Aorta (tissue), 5 donors: Measurements from ENCODE around the gene CACNB1. TPM values are rescaled to one million over a fixed set of nuclear protein-coding genes. Genes with fewer than 3 reads are reported as not detected.
"Not testable (repeated sequence)": the region's sequence is repeated elsewhere in the genome, so short reads cannot be mapped to it uniquely, and the experiment has no call there.

Experiments used
- ATAC-seq: fragments of 200-7000 bp; cut with Tn5 transposase; one replicate; pipeline ENCODE4 v1.9.1; 2022; ENCODE audit warnings: moderate library complexity; ENCODE audit not compliant: low FRiP score
- DNase-seq, 2 donors: peaks; one replicate each; pipeline ENCODE4 v3.0.0-alpha.2; 2020
- H3K27ac ChIP-seq, 2 donors: one replicate each; pipeline ENCODE4 v1.5.1; 2013; ENCODE audit warnings: low read length in 2 of 2, mild to moderate bottlenecking in 2 of 2, moderate library complexity in 2 of 2, control low read depth in 1 of 2, inconsistent platforms in 1 of 2, low read depth in 1 of 2
- H3K27me3 ChIP-seq, 2 donors: one replicate each; pipeline ENCODE4 v1.6.1; 2013; ENCODE audit warnings: control low read depth in 1 of 2, low read length in 1 of 2, mild to moderate bottlenecking in 1 of 2, moderate library complexity in 1 of 2; ENCODE audit not compliant: insufficient read depth in 2 of 2, control insufficient read depth in 1 of 2
- H3K36me3 ChIP-seq, 2 donors: one replicate each; pipeline ENCODE4 v1.6.1; 2013; ENCODE audit warnings: control low read depth in 1 of 2, low read length in 1 of 2, mild to moderate bottlenecking in 1 of 2; ENCODE audit not compliant: insufficient read depth in 2 of 2, control insufficient read depth in 1 of 2
- H3K4me1 ChIP-seq, 2 donors: one replicate each; pipeline ENCODE4 v1.6.1; 2013; ENCODE audit warnings: low read length in 2 of 2, control low read depth in 1 of 2, mild to moderate bottlenecking in 1 of 2, moderate library complexity in 1 of 2; ENCODE audit not compliant: insufficient read depth in 2 of 2, control insufficient read depth in 1 of 2
- H3K4me3 ChIP-seq, 2 donors: one replicate each; pipeline ENCODE4 v1.5.1; 2013; ENCODE audit warnings: low read length in 2 of 2, control low read depth in 1 of 2, mild to moderate bottlenecking in 1 of 2
- H3K9me3 ChIP-seq: one replicate; pipeline ENCODE4 v1.6.1; 2013; ENCODE audit warnings: mild to moderate bottlenecking, low read length; ENCODE audit not compliant: control insufficient read depth
- WGBS, 2 donors: extraction: QIAGEN DNeasy Blood & Tissue Kit; methylation state at CpG; one replicate each; pipeline ENCODE4 v1.1.7; 2013; 5-methylcytosine and 5-hydroxymethylcytosine counted together
- intact Hi-C, 2 donors: fragments of 100-400 bp; cut with DNase I; formaldehyde crosslinking; loops; one replicate each; pipeline versions ENCODE4 v1.14.2 to v1.15.0; 2022
- polyA plus RNA-seq, 2 donors: library from polyadenylated mRNA; stranded (reverse); fragments of 200-250 nt; gene quantifications; one replicate each; pipeline ENCODE4 v1.2.3, GENCODE V29; 2013
- total RNA-seq, 2 donors: library from RNA; stranded (reverse); fragmentation: NEBNext Ultra II Directional; extraction: Animal tissue kit (Norgen Biotek cat#: 25700); gene quantifications; one replicate each; pipeline ENCODE4 v1.2.1, GENCODE V29; 2021
- donor health status: healthy with polysubstance abuse.
- donor health status: Bipolar disorder and iron deficiency.
- donor health status: DM: no; HTN: no; CAD: no.
- donor health status: DM: no; HTN: no; CAD: no.
- donor health status: DM: yes; HTN: yes; CAD: no.

Gene CACNB1
- total and polyA plus RNA-seq, 4 donors: 1.9 to 50.6 (median 30.6) TPM

- H3K4me3 ChIP-seq, H3K27me3 ChIP-seq, ATAC-seq, H3K27ac ChIP-seq, H3K9me3 ChIP-seq, H3K4me1 ChIP-seq, intact Hi-C loops, DNase-seq, H3K36me3 ChIP-seq: not testable (repeated sequence)
- 98 to 99% methylated on average over 10 of the region's 10 CpGs for WGBS, 2 donors
Observed at GRCh38 chr17:39168503-39168902, 29.0 kb downstream of the CACNB1 start.

GRCh38 chr17:39167476-39167875 lies 30.0 kb downstream of the CACNB1 start:
- H3K9me3 ChIP-seq: no peaks in the 10 kb centered on the region
- H3K4me3 ChIP-seq: no peak overlapping the region
- WGBS, 2 donors: 17 to 21% methylated on average over 2 of the region's 2 CpGs
- H3K27me3 ChIP-seq: no peaks in the 10 kb centered on the region
- H3K36me3 ChIP-seq: no peaks in the 10 kb centered on the region
- H3K4me1 ChIP-seq: no peaks in the 10 kb centered on the region
- DNase-seq (no peak), ATAC-seq (no peak)
- H3K27ac ChIP-seq: no peak overlapping the region
- intact Hi-C loops: no loop called here

GRCh38 chr17:39166437-39167335 lies 30.8 kb downstream of the CACNB1 start:
- H3K36me3 ChIP-seq: no peaks in the 10 kb centered on the region
- no peak overlapping the region for H3K4me3 ChIP-seq
- no peak overlapping the region for H3K27ac ChIP-seq
- 47 to 48% methylated on average over 7 of the region's 7 CpGs for WGBS, 2 donors
- DNase-seq (no peak), ATAC-seq (no peak)
- no peaks in the 10 kb centered on the region for H3K4me1 ChIP-seq
- no peaks in the 10 kb centered on the region for H3K27me3 ChIP-seq
- no peaks in the 10 kb centered on the region for H3K9me3 ChIP-seq
- intact Hi-C loops: no loop called here

GRCh38 chr17:39165841-39166349 lies 31.6 kb downstream of the CACNB1 start, which contains the start of gene ARL5C:
Gene ARL5C, minus strand, starts transcription at chr17:39166161. Its CDS starts 401 bp downstream, at chr17:39165760.
- H3K27ac ChIP-seq: no peak within 1 kb of the TSS
- peak; percentile 4 for ATAC-seq
- H3K4me3 ChIP-seq: peak within 1 kb of the TSS; percentile 0 to 23
- intact Hi-C loops: no loop called here
- no peaks in the 10 kb centered on the region for H3K36me3 ChIP-seq
- H3K27me3 ChIP-seq: no peaks in the 10 kb centered on the region
- no peak for DNase-seq
- WGBS, 2 donors: 71 to 73% methylated on average over 17 of the region's 17 CpGs
- no peaks in the 10 kb centered on the region for H3K9me3 ChIP-seq
- H3K4me1 ChIP-seq: no peaks in the 10 kb centered on the region

- Histone ChIP-seq H3K27ac (no peak overlapping the region), H3K4me1 (no peaks in the 10 kb centered on the region)
- intact Hi-C loops: no loop called here
Observed at GRCh38 chr17:39165178-39165840, 32.2 kb downstream of the CACNB1 start.

GRCh38 chr17:39164675-39165143 lies 32.8 kb downstream of the CACNB1 start:
- Histone ChIP-seq H3K4me3 (peak overlapping the region; percentile 0 to 32), H3K27me3 (no peaks in the 10 kb centered on the region), H3K27ac (no peak overlapping the region), H3K36me3 (no peaks in the 10 kb centered on the region), H3K9me3 (no peaks in the 10 kb centered on the region), H3K4me1 (no peaks in the 10 kb centered on the region)
- WGBS, 2 donors: 0 to 2% methylated on average over 15 of the region's 15 CpGs
- intact Hi-C loops: no loop called here
- peak; percentile 93 for ATAC-seq
- DNase-seq: peak; percentile 96

More at GRCh38 chr17:39165178-39165840, 32.2 kb downstream of the CACNB1 start:
- DNase-seq (no peak), ATAC-seq (peak; percentile 4)
- 18 to 21% methylated on average over 48 to 51 of the region's 51 CpGs for WGBS, 2 donors
- Histone ChIP-seq H3K9me3 (no peaks in the 10 kb centered on the region), H3K4me3 (peak overlapping the region; percentile 0 to 23), H3K27me3 (no peaks in the 10 kb centered on the region), H3K36me3 (no peaks in the 10 kb centered on the region)

GRCh38 chr17:39161962-39162361 lies 35.5 kb downstream of the CACNB1 start:
- no peak overlapping the region for H3K27ac ChIP-seq
- intact Hi-C loops: no loop called here
- no peak for DNase-seq
- no peaks in the 10 kb centered on the region for H3K27me3 ChIP-seq
- no peaks in the 10 kb centered on the region for H3K36me3 ChIP-seq
- H3K9me3 ChIP-seq: no peaks in the 10 kb centered on the region
- no peak overlapping the region for H3K4me3 ChIP-seq
- 81 to 85% methylated on average over 2 of the region's 2 CpGs for WGBS, 2 donors
- no peak for ATAC-seq
- no peaks in the 10 kb centered on the region for H3K4me1 ChIP-seq

GRCh38 chr17:39158623-39159022 lies 38.8 kb downstream of the CACNB1 start:
- intact Hi-C loops: loop anchor here (10.0 kb wide), 3 partner anchors 284 to 484 kb away; partner anchors contain the start of genes CISD3 (in 1 of the 2), EPOP (in 1 of the 2) and LASP1 (in 1 of the 2)
- WGBS, 2 donors: 86 to 89% methylated on average over 2 of the region's 2 CpGs
- Histone ChIP-seq H3K36me3 (no peaks in the 10 kb centered on the region), H3K9me3 (no peaks in the 10 kb centered on the region), H3K4me1 (no peaks in the 10 kb centered on the region), H3K4me3 (no peak overlapping the region), H3K27ac (no peak overlapping the region), H3K27me3 (no peaks in the 10 kb centered on the region)
- DNase-seq (no peak), ATAC-seq (no peak)
